ENCODE data around the gene COG5. TPM values are rescaled to one million over a fixed set of nuclear protein-coding genes. Genes with fewer than 3 reads are reported as not detected.

Gene COG5
- total RNA-seq, 1 experiment from 2014 or later: 20.2 TPM

- Histone ChIP-seq H2AK5ac (ENCODE audit: insufficient read length, low read length) (no peak overlapping the region), H3K27ac (ENCODE audit: insufficient read length, low read depth, low read length) (no peak overlapping the region), H2AFZ (ENCODE audit: low read length) (no peak overlapping the region), H3K9me3 (ENCODE audit: control insufficient read depth, low read depth, low read length) (no peaks in the 10 kb centered on the region), H3K9ac (ENCODE audit: extremely low read depth, insufficient read length, low read length) (no peak overlapping the region), H4K91ac (ENCODE audit: insufficient read length, low read depth, low read length) (no peak overlapping the region), H2BK20ac (ENCODE audit: low read depth, low read length, poor library complexity, severe bottlenecking) (no peak overlapping the region), H3K4me1 (ENCODE audit: insufficient read depth, low read length) (no peaks in the 10 kb centered on the region), H4K8ac (replicated peaks; ENCODE audit: insufficient read length, low read depth, low read length) (no peak overlapping the region), H2BK12ac (ENCODE audit: insufficient read length, low read depth, low read length) (no peak overlapping the region), H3K4ac (ENCODE audit: low read depth, low read length) (no peak overlapping the region), H4K5ac (ENCODE audit: insufficient read length, low read depth, low read length) (no peak overlapping the region), H4K20me1 (ENCODE audit: control insufficient read depth, insufficient read depth, insufficient read length) (no peaks in the 10 kb centered on the region), H3K4me2 (ENCODE audit: insufficient read depth, insufficient read length, low read length) (no peak overlapping the region), H2BK15ac (ENCODE audit: low read depth, low read length) (no peak overlapping the region), H2BK120ac (ENCODE audit: low read depth, low read length, poor library complexity, severe bottlenecking) (no peak overlapping the region), H3K23ac (ENCODE audit: insufficient read length, low read depth, low read length) (no peak overlapping the region), H3T11ph (ENCODE audit: low read length) (no peak overlapping the region), H3K79me2 (ENCODE audit: insufficient read depth, low read length) (no peaks in the 10 kb centered on the region), H3K23me2 (ENCODE audit: insufficient read length, low read depth, low read length, poor library complexity, severe bottlenecking) (no peaks in the 10 kb centered on the region), H3K18ac (ENCODE audit: insufficient read length, low read depth, low read length) (no peak overlapping the region), H3K14ac (ENCODE audit: insufficient read depth, low read length) (no peak overlapping the region), H3K56ac (ENCODE audit: insufficient read length, low read depth, low read length) (no peak overlapping the region), H2BK5ac (ENCODE audit: insufficient read length, low read length) (no peak overlapping the region), H3K27me3 (ENCODE audit: insufficient read depth, low read length) (no peaks in the 10 kb centered on the region), H3K79me1 (ENCODE audit: insufficient read depth, low read depth, low read length, poor library complexity, severe bottlenecking) (no peaks in the 10 kb centered on the region)
- Mint-ChIP-seq H3K9me3 (no peaks in the 10 kb centered on the region), H3K27me3 (ENCODE audit: low read depth) (no peaks in the 10 kb centered on the region), H3K36me3 (ENCODE audit: insufficient read depth in 1 of 3, low read depth in 3 of 3) (peaks cover 0 to 5% (median 3%) of the 10 kb centered on the region in 3 experiments; a peak in 4 of 7 replicates), H3K27ac (no peak overlapping the region), H3K4me3 (no peak overlapping the region), H3K4me1 (peaks cover 11 to 14% of the 10 kb centered on the region in 2 experiments)
- DNase-seq: no peak
- TF ChIP-seq CTCF (conservative IDR thresholded peaks at IDR 0.05): no peak
Observed at GRCh38 chr7:107408349-107408748, 155.4 kb downstream of the COG5 start.

All from H9 (cell line).